Kidney (tissue), 14 donors: ENCODE results near the gene UBN1. TPM values are rescaled to one million over a fixed set of nuclear protein-coding genes. Genes with fewer than 3 reads are reported as not detected.

Source experiments
- DNase-seq, 5 donors: peaks; one replicate each; pipeline ENCODE4 v3.0.0-alpha.2; 2013 to 2020
- FAIRE-seq: peaks from 2 replicates; lab custom pipeline; 2012; peaks lifted over from hg19 to GRCh38; lab: Jason Lieb, UNC
- H3K27ac ChIP-seq, 2 donors: one replicate each; pipeline ENCODE4 v1.7.0; 2013; ENCODE audit warnings: low read depth in 2 of 2, low read length in 2 of 2, inconsistent platforms in 1 of 2
- H3K27me3 ChIP-seq: one replicate; pipeline ENCODE4 v1.7.1; 2013; ENCODE audit warnings: low read length, inconsistent platforms; ENCODE audit not compliant: control insufficient read depth, insufficient read depth
- H3K36me3 ChIP-seq, 3 donors: one replicate each; pipeline versions ENCODE4 v1.7.0 to v1.7.1; 2013; ENCODE audit warnings: low read length in 3 of 3, control low read depth in 1 of 3, inconsistent platforms in 1 of 3; ENCODE audit not compliant: insufficient read depth in 3 of 3, control insufficient read depth in 2 of 3
- H3K4me1 ChIP-seq, 3 donors: one replicate each; pipeline versions ENCODE4 v1.7.0 to v1.7.1; 2013; ENCODE audit warnings: low read length in 3 of 3, inconsistent platforms in 1 of 3, low read depth in 1 of 3; ENCODE audit not compliant: control insufficient read depth in 2 of 3, insufficient read depth in 2 of 3
- H3K4me3 ChIP-seq, 3 donors: one replicate each; pipeline versions ENCODE4 v1.7.0 to v1.8.1; 2013; ENCODE audit warnings: low read length in 3 of 3, control low read depth in 1 of 3, inconsistent platforms in 1 of 3
- H3K9ac ChIP-seq, 3 donors: one replicate each; pipeline versions ENCODE4 v1.7.0 to v1.7.1; 2013; ENCODE audit warnings: low read length in 3 of 3, control low read depth in 1 of 3, inconsistent platforms in 1 of 3
- H3K9me3 ChIP-seq, 3 donors: one replicate each; pipeline versions ENCODE4 v1.7.0 to v1.7.1; 2013; ENCODE audit warnings: low read length in 3 of 3, control low read depth in 1 of 3, inconsistent platforms in 1 of 3; ENCODE audit not compliant: control insufficient read depth in 2 of 3, insufficient read depth in 1 of 3
- CTCF ChIP-seq: IDR thresholded peaks from 3 replicates; pipeline ENCODE4 v1.5.1; 2012; ENCODE audit warnings: mild to moderate bottlenecking, moderate library complexity, borderline replicate concordance; ENCODE audit not compliant: insufficient read depth; ENCODE audit errors: extremely low read depth
- intact Hi-C: fragments of 100-400 bp; cut with DNase I; formaldehyde crosslinking; loops from one replicate; pipeline ENCODE4 v1.11.1; 2022
- polyA plus RNA-seq: library from polyadenylated mRNA; stranded (reverse); fragments of 350-450 nt; fragmentation: Illumina TruSeq; extraction: RNeasy Lipid Tissue Mini Kit (QIAGEN cat#74804); gene quantifications from one replicate; pipeline ENCODE4 v1.2.3, GENCODE V29; 2014; ENCODE audit warnings: low read depth, low replicate concordance; ENCODE audit not compliant: insufficient read depth
- total RNA-seq: library from RNA; stranded (reverse); fragmentation: NEBNext Ultra II Directional; extraction: Animal tissue kit (Norgen Biotek cat#: 25700); gene quantifications from one replicate; pipeline ENCODE4 v1.2.1, GENCODE V29; 2021
- donor health status: control.
- donor health status: control.
- donor health status: control.
- donor health status: control.
- donor health status: control.
- donor health status: DM: yes; HTN: yes; CAD: no.
- donor health status: Normal renal cell carcinoma (clear cell type).

UBN1 gene
- total and polyA plus RNA-seq, 2 donors from 2014 or later, result 6.1 to 28.6 TPM

GRCh38 chr16:4820652-4821051 is 26.6 kb upstream of the UBN1 start:
- intact Hi-C loops, result no loop called here
- DNase-seq (no peak), FAIRE-seq (no peak)
- H3K9ac ChIP-seq, result no peak overlapping the region
- no peaks in the 10 kb centered on the region for H3K27me3 ChIP-seq
- H3K4me1 ChIP-seq, result no peaks in the 10 kb centered on the region
- no peak overlapping the region for H3K4me3 ChIP-seq
- TF ChIP-seq CTCF, result no peak
- peaks cover 10 to 54% (median 22%) of the 10 kb centered on the region in 3 donors for H3K36me3 ChIP-seq
- H3K27ac ChIP-seq, result no peak overlapping the region
- H3K9me3 ChIP-seq, result no peaks in the 10 kb centered on the region

DNA sequence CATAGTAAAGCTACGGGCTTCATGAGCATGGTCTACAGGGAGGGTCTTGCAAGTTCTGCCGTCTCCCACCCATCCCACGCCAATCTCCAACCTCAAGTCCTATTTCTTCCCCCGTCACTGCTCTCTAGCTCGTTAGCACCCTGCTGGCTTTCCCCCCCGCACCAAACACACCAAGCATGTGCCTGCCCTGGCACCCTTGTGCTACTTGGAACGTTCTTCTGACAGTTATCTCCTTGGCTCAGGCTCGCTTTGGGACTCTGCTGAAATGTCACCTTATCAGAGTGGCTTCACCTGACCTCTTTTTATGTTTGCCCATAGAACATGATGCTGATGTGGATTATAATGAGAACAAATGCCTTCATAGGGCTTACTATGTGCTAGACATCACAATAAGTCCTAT is 22.1 kb upstream of the UBN1 start:
- peaks cover 7 to 64% (median 30%) of the 10 kb centered on the region in 3 donors for H3K36me3 ChIP-seq
- H3K4me1 ChIP-seq, result no peaks in the 10 kb centered on the region
- no peaks in the 10 kb centered on the region for H3K9me3 ChIP-seq
- no peaks in the 10 kb centered on the region for H3K27me3 ChIP-seq
- H3K9ac ChIP-seq, result no peak overlapping the region
- H3K4me3 ChIP-seq, result no peak overlapping the region
- H3K27ac ChIP-seq, result no peak overlapping the region
- FAIRE-seq, result no peak
- intact Hi-C loops, result no loop called here
- TF ChIP-seq CTCF, result no peak
- no peak for DNase-seq

DNA sequence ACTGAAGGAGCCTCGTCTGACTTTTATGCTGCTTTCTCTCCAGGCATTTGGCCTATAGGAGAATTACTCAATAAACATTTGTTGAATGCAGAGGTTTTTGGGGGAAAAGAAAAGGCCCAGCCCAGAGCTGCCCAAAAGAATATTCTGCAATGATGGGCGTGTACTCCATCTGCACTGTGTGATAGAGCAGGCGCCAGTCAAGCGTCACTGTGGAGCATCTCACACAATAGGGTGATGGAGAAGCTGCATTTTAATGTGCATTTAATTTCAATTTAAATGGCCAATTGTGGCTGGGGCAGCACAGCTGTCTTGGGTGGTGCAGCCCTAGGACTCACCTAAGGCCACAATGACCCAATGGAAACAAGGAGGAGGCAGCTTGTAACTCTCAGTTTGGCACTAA is 20.8 kb upstream of the UBN1 start:
- DNase-seq, result no peak
- no peaks in the 10 kb centered on the region for H3K4me1 ChIP-seq
- intact Hi-C loops, result no loop called here
- peaks cover 6 to 68% (median 37%) of the 10 kb centered on the region in 3 donors for H3K36me3 ChIP-seq
- no peaks in the 10 kb centered on the region for H3K9me3 ChIP-seq
- H3K9ac ChIP-seq, result no peak overlapping the region
- H3K4me3 ChIP-seq, result no peak overlapping the region
- FAIRE-seq, result no peak
- no peak for TF ChIP-seq CTCF
- no peak overlapping the region for H3K27ac ChIP-seq
- H3K27me3 ChIP-seq, result no peaks in the 10 kb centered on the region

GRCh38 chr16:4826980-4827379 is 20.3 kb upstream of the UBN1 start:
- peaks cover 2 to 69% (median 36%) of the 10 kb centered on the region in 3 donors for H3K36me3 ChIP-seq
- FAIRE-seq (no peak), DNase-seq (no peak)
- H3K9me3 ChIP-seq, result no peaks in the 10 kb centered on the region
- intact Hi-C loops, result no loop called here
- H3K4me1 ChIP-seq, result no peaks in the 10 kb centered on the region
- TF ChIP-seq CTCF, result no peak
- no peak overlapping the region for H3K27ac ChIP-seq
- H3K4me3 ChIP-seq, result no peak overlapping the region
- no peaks in the 10 kb centered on the region for H3K27me3 ChIP-seq
- H3K9ac ChIP-seq, result no peak overlapping the region
